SJCRH30 (cell line): ENCODE measurements around the gene ZNF398. TPM values are rescaled to one million over a fixed set of nuclear protein-coding genes. Genes with fewer than 3 reads are reported as not detected.
"Not testable (repeated sequence)": the region's sequence is repeated elsewhere in the genome, so short reads cannot be mapped to it uniquely, and the experiment has no call there.

Experiments used
- DNase-seq, 2 experiments: peaks; one replicate each; pipeline ENCODE4 v3.0.0-alpha.2; 2015 to 2020
- H3K27ac ChIP-seq: fragments of 250-450 bp; sonication (Bioruptor Pico); 2 replicates; pipeline ENCODE4 v1.5.1; 2020; ENCODE audit warnings: mild to moderate bottlenecking, moderate library complexity
- H3K27me3 ChIP-seq: fragments of 250-450 bp; sonication (Bioruptor Pico); 2 replicates; pipeline ENCODE4 v1.5.1; 2020; ENCODE audit warnings: mild to moderate bottlenecking, moderate library complexity
- H3K36me3 ChIP-seq: fragments of 250-450 bp; sonication (Bioruptor Pico); 2 replicates; pipeline ENCODE4 v1.5.1; 2020; ENCODE audit warnings: mild to moderate bottlenecking, moderate library complexity
- H3K4me1 ChIP-seq: fragments of 250-450 bp; sonication (Bioruptor Pico); 2 replicates; pipeline ENCODE4 v1.5.1; 2020; ENCODE audit warnings: mild to moderate bottlenecking, moderate library complexity
- H3K4me3 ChIP-seq: fragments of 250-450 bp; sonication (Bioruptor Pico); 2 replicates; pipeline ENCODE4 v1.5.1; 2020; ENCODE audit warnings: mild to moderate bottlenecking, moderate library complexity
- H3K9me3 ChIP-seq: fragments of 250-450 bp; sonication (Bioruptor Pico); replicated peaks from 2 replicates; pipeline ENCODE4 v1.5.1; 2020; ENCODE audit warnings: mild to moderate bottlenecking, moderate library complexity
- total RNA-seq: library from RNA; depleted of rRNA; stranded (reverse); fragments of >200 nt; shearing (Covaris generic); gene quantifications from 2 replicates; pipeline ENCODE4 v1.2.3, GENCODE V29; 2014

ZNF398 gene
- total RNA-seq, 1 experiment from 2014 or later = 18.5 TPM

GRCh38 chr7:149140831-149141230 is 6.4 kb upstream of the ZNF398 start:
- no peak for DNase-seq

DNA sequence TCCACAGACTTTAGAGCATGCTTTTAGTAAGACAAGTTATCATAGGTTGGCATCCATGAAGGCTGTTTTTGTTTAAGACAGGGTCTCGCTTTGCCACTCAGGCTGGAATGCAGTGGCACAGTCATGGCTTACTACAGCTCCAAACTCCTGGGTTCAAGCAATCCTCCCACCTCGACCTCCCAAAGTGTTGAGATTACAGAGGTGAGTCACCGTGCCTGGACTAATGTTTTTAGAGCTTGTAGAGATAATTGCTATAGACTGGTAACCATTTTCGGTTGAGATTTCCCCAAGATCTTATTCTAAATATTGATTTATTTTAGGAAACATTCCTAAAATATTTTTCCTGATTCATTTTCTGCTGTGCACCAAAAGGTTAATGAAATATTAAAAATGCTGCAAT is 5.4 kb upstream of the ZNF398 start:
- H3K27ac ChIP-seq = no peak overlapping the region
- no peaks in the 10 kb centered on the region for H3K36me3 ChIP-seq
- H3K4me3 ChIP-seq = no peak overlapping the region
- H3K27me3 ChIP-seq = no peaks in the 10 kb centered on the region
- no peaks in the 10 kb centered on the region for H3K9me3 ChIP-seq
- no peaks in the 10 kb centered on the region for H3K4me1 ChIP-seq
- no peak for DNase-seq

More at GRCh38 chr7:149140831-149141230, 6.4 kb upstream of the ZNF398 start:
- Histone ChIP-seq H3K4me1 (no peaks in the 10 kb centered on the region), H3K9me3 (no peaks in the 10 kb centered on the region), H3K27me3 (no peaks in the 10 kb centered on the region), H3K4me3 (no peak overlapping the region), H3K36me3 (no peaks in the 10 kb centered on the region), H3K27ac (no peak overlapping the region)

- H3K9me3 ChIP-seq, DNase-seq, H3K36me3 ChIP-seq: not testable (repeated sequence)
These were observed 2.8 kb upstream of the ZNF398 start for GRCh38 chr7:149144436-149144922.

GRCh38 chr7:149145031-149145845 is 2.0 kb upstream of the ZNF398 start:
- H3K36me3 ChIP-seq = no peaks in the 10 kb centered on the region
- H3K27me3 ChIP-seq = no peaks in the 10 kb centered on the region
- H3K9me3 ChIP-seq = no peaks in the 10 kb centered on the region
- no peaks in the 10 kb centered on the region for H3K4me1 ChIP-seq
- H3K4me3 ChIP-seq = no peak overlapping the region
- no peak overlapping the region for H3K27ac ChIP-seq
- no peak for DNase-seq

More at GRCh38 chr7:149144436-149144922, 2.8 kb upstream of the ZNF398 start:
- not testable (repeated sequence) for H3K4me1 ChIP-seq, H3K27ac ChIP-seq, H3K4me3 ChIP-seq, H3K27me3 ChIP-seq

DNA sequence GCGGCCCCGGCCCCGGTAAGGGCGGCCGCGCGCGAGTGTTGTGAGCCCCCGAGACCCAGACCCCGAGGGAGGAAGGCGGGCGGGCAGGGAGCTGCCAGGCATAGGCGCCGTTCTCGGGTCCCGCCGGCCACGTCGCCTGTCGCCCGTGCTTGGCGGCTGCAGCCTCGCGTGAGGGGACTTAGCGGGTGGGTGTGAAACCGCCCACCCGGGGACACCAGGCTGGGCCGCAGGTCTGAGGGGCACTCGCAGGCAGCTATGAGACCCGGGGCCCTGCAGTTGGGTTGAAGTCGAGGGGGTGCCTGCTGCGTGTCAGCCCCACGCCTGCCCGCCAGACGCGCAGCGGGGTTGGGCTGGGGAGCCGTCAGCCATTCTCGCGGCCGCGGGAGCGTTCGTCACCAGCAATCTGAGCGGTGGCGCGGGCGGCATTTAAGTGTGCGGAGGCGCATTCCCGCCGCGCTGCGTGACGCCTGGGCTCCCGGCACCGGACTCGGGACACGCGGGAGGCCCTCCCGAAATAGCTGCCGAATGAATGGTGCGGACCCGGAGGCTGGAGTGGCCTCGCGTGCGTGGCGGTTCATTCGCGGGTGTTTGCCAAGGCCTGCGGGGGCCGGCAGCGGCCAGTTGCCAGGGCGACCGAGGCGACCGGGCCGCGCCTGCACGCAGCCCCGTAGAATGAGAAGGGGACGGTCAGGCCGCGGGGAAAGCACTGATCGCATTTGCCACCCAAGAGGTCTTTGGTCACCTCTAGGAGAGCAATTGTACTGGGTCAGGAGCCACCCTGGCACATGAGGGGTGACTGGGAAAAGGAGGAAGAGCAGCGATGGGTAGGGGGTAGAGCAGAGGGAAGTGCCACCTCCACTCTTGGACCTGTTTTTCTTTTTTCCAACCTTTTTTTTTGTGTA is 750 bp downstream of the ZNF398 start:
- no peaks in the 10 kb centered on the region for H3K4me1 ChIP-seq
- no peaks in the 10 kb centered on the region for H3K9me3 ChIP-seq
- peak overlapping the region; percentile 77 for H3K4me3 ChIP-seq
- peak; percentile 40 to 59 for DNase-seq
- H3K27me3 ChIP-seq = no peaks in the 10 kb centered on the region
- no peaks in the 10 kb centered on the region for H3K36me3 ChIP-seq
- H3K27ac ChIP-seq = peak overlapping the region; percentile 28; the same call in 1 of the 2 replicates

DNA sequence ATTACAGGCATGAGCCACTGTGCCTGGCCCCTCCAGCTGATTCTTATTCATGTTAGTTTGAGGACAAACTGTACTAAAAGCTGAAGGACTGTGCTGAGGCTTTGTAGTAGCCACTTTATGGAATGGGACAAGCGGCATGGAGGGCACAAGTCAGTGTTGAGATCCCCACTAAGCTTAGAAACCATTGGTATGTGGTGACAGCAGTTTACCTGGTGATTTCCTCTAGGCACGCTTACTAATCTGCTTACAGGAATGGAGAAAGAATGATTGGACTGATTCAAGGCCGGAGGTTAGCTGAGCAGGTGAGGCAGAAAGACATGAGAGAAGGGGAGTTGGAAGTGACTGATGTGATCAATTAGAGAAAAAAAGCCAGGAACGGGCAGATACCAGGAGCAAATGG is 3.7 kb downstream of the ZNF398 start:
- no peak for DNase-seq
- H3K4me3 ChIP-seq = no peak overlapping the region
- no peaks in the 10 kb centered on the region for H3K9me3 ChIP-seq
- H3K27ac ChIP-seq = no peak overlapping the region
- no peaks in the 10 kb centered on the region for H3K27me3 ChIP-seq
- H3K4me1 ChIP-seq = no peaks in the 10 kb centered on the region
- peaks cover 16% of the 10 kb centered on the region for H3K36me3 ChIP-seq

- H3K4me3 ChIP-seq = no peak overlapping the region
- H3K36me3 ChIP-seq = peaks cover 27% of the 10 kb centered on the region
- no peak overlapping the region for H3K27ac ChIP-seq
- H3K9me3 ChIP-seq = no peaks in the 10 kb centered on the region
- no peaks in the 10 kb centered on the region for H3K27me3 ChIP-seq
- DNase-seq = no peak
- H3K4me1 ChIP-seq = no peaks in the 10 kb centered on the region
These were observed 6.1 kb downstream of the ZNF398 start for GRCh38 chr7:149153346-149153745.

DNA sequence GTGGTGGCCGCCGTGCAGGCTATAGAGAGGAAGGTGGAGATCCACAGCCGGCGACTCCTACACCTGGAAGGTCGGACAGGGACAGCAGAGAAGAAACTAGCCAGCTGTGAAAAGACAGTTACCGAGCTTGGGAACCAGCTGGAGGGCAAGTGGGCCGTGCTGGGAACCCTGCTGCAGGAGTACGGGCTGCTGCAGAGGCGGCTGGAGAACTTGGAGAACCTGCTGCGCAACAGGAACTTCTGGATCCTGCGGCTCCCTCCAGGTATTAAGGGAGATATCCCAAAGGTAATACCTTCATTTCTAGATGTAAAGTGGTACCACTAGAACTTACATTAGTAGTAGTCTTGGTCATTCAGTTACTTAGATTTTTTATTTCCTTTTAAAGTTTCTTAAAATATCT is 6.8 kb downstream of the ZNF398 start:
- H3K9me3 ChIP-seq = no peaks in the 10 kb centered on the region
- peaks cover 30% of the 10 kb centered on the region for H3K36me3 ChIP-seq
- H3K27ac ChIP-seq = no peak overlapping the region
- no peaks in the 10 kb centered on the region for H3K27me3 ChIP-seq
- no peaks in the 10 kb centered on the region for H3K4me1 ChIP-seq
- DNase-seq = no peak
- H3K4me3 ChIP-seq = no peak overlapping the region

DNA sequence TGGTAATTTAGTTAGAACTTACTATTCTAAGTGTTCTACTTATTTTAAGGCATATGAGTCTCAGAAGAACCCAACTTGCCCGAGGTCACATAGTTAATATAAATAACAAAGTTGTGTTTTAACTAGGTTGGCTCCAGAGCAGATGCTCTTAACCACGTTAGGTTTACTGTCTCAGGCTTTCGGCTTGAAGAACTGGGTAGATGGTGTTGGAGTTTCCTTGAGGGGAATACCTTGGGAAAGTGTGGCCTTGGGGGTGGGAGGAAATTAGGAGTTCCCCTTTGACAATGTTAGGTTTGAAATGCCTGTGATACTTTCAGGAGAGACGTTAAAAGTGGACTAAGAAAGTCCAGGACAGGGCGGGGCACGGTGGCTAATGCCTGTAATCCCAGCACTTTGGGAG is 9.6 kb downstream of the ZNF398 start:
- Histone ChIP-seq H3K4me3 (no peak overlapping the region), H3K27me3 (no peaks in the 10 kb centered on the region), H3K4me1 (no peaks in the 10 kb centered on the region), H3K9me3 (no peaks in the 10 kb centered on the region), H3K27ac (no peak overlapping the region), H3K36me3 (peaks cover 40% of the 10 kb centered on the region)
- DNase-seq = no peak

- Histone ChIP-seq H3K27me3 (no peaks in the 10 kb centered on the region), H3K4me3 (no peak overlapping the region), H3K27ac (no peak overlapping the region), H3K9me3 (no peaks in the 10 kb centered on the region), H3K36me3 (peaks cover 40% of the 10 kb centered on the region), H3K4me1 (no peaks in the 10 kb centered on the region)
- no peak for DNase-seq
These were observed 14.1 kb downstream of the ZNF398 start for GRCh38 chr7:149161241-149161848.

DNA sequence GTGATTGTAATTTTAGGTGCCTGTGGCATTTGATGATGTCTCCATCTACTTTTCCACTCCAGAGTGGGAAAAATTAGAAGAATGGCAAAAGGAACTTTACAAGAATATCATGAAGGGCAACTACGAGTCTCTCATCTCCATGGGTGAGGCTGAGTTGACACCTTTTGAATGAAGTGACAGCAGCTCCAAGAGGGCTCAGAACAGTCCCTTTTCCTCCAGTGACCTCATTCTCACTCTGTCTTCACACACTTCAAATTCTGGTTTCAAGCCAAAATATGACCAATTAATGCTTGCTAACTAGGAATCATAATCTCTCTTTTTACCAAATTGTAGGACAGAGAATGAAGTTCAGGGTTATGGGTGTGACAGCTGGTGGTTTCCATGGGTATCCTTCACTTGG is 18.9 kb downstream of the ZNF398 start:
- DNase-seq = no peak
- Histone ChIP-seq H3K4me1 (no peaks in the 10 kb centered on the region), H3K36me3 (peaks cover 57% of the 10 kb centered on the region), H3K4me3 (no peak overlapping the region), H3K27ac (no peak overlapping the region), H3K9me3 (no peaks in the 10 kb centered on the region), H3K27me3 (no peaks in the 10 kb centered on the region)

GRCh38 chr7:149166630-149167352 is 19.5 kb downstream of the ZNF398 start:
- Histone ChIP-seq H3K27ac (no peak overlapping the region), H3K4me3 (no peak overlapping the region), H3K9me3 (no peaks in the 10 kb centered on the region), H3K4me1 (no peaks in the 10 kb centered on the region), H3K36me3 (peaks cover 59% of the 10 kb centered on the region), H3K27me3 (no peaks in the 10 kb centered on the region)
- DNase-seq = no peak

- no peak for DNase-seq
- no peak overlapping the region for H3K4me3 ChIP-seq
- no peaks in the 10 kb centered on the region for H3K27me3 ChIP-seq
- no peaks in the 10 kb centered on the region for H3K9me3 ChIP-seq
- no peaks in the 10 kb centered on the region for H3K4me1 ChIP-seq
- H3K36me3 ChIP-seq = peaks cover 52% of the 10 kb centered on the region
- no peak overlapping the region for H3K27ac ChIP-seq
These were observed 24.8 kb downstream of the ZNF398 start for GRCh38 chr7:149171892-149172533.

GRCh38 chr7:149172534-149172920 is 25.3 kb downstream of the ZNF398 start:
- no peak overlapping the region for H3K27ac ChIP-seq
- H3K9me3 ChIP-seq = no peaks in the 10 kb centered on the region
- no peak overlapping the region for H3K4me3 ChIP-seq
- no peak for DNase-seq
- no peaks in the 10 kb centered on the region for H3K27me3 ChIP-seq
- peaks cover 51% of the 10 kb centered on the region for H3K36me3 ChIP-seq
- no peaks in the 10 kb centered on the region for H3K4me1 ChIP-seq
